ENCODE measurements around the gene SCFD2. TPM values are rescaled to one million over a fixed set of nuclear protein-coding genes. Genes with fewer than 3 reads are reported as not detected.

SCFD2 gene
- total RNA-seq, 1 donor from 2014 or later: 13.2 TPM

- Histone ChIP-seq H3K36me3 (no peaks in the 10 kb centered on the region), H3K4me1 (peaks cover 29% of the 10 kb centered on the region), H3K27ac (no peak overlapping the region), H3K27me3 (ENCODE audit: low read depth) (peaks cover 10% of the 10 kb centered on the region), H3K4me3 (no peak overlapping the region), H3K9me3 (no peaks in the 10 kb centered on the region)
- no peak for TF ChIP-seq CTCF (IDR thresholded peaks at IDR 0.05)
- DNase-seq (no peak), ATAC-seq (no peak)
- intact Hi-C loops (cut with DNase I): no loop called here
Measured at GRCh38 chr4:52867163-52867562, 498.7 kb downstream of the SCFD2 start.

- ATAC-seq: no peak
- Histone ChIP-seq H3K27me3 (ENCODE audit: low read depth) (peaks cover 10% of the 10 kb centered on the region), H3K9me3 (no peaks in the 10 kb centered on the region), H3K36me3 (no peaks in the 10 kb centered on the region), H3K4me1 (peaks cover 30% of the 10 kb centered on the region), H3K4me3 (no peak overlapping the region), H3K27ac (no peak overlapping the region)
- DNase-seq: no peak
- intact Hi-C loops (cut with DNase I): no loop called here
- no peak for TF ChIP-seq CTCF (IDR thresholded peaks at IDR 0.05)
Measured at GRCh38 chr4:52866734-52867133, 499.1 kb downstream of the SCFD2 start.

GRCh38 chr4:52865300-52865699 is 500.6 kb downstream of the SCFD2 start:
- no peak for DNase-seq
- no peak for ATAC-seq
- H3K27ac ChIP-seq: no peak overlapping the region
- no peak overlapping the region for H3K4me3 ChIP-seq
- TF ChIP-seq CTCF (IDR thresholded peaks at IDR 0.05): no peak
- no peaks in the 10 kb centered on the region for H3K36me3 ChIP-seq
- peaks cover 10% of the 10 kb centered on the region for H3K27me3 ChIP-seq (ENCODE audit: low read depth)
- intact Hi-C loops (cut with DNase I): no loop called here
- no peaks in the 10 kb centered on the region for H3K9me3 ChIP-seq
- peaks cover 33% of the 10 kb centered on the region for H3K4me1 ChIP-seq

- ATAC-seq: no peak
- H3K27ac ChIP-seq: no peak overlapping the region
- intact Hi-C loops (cut with DNase I): no loop called here
- no peak for TF ChIP-seq CTCF (IDR thresholded peaks at IDR 0.05)
- peaks cover 28% of the 10 kb centered on the region for H3K4me1 ChIP-seq
- H3K4me3 ChIP-seq: no peak overlapping the region
- H3K9me3 ChIP-seq: no peaks in the 10 kb centered on the region
- no peaks in the 10 kb centered on the region for H3K36me3 ChIP-seq
- peaks cover 10% of the 10 kb centered on the region for H3K27me3 ChIP-seq (ENCODE audit: low read depth)
- DNase-seq: no peak
Measured at GRCh38 chr4:52864793-52865192, 501.1 kb downstream of the SCFD2 start.

- ATAC-seq: no peak
- Histone ChIP-seq H3K4me3 (peak overlapping the region; percentile 69), H3K36me3 (no peaks in the 10 kb centered on the region), H3K4me1 (peaks cover 24% of the 10 kb centered on the region), H3K27me3 (ENCODE audit: low read depth) (peaks cover 10% of the 10 kb centered on the region), H3K27ac (no peak overlapping the region), H3K9me3 (no peaks in the 10 kb centered on the region)
- no peak for DNase-seq
- TF ChIP-seq CTCF (IDR thresholded peaks at IDR 0.05): no peak
- intact Hi-C loops (cut with DNase I): no loop called here
Measured at GRCh38 chr4:52863324-52863723, 502.5 kb downstream of the SCFD2 start.

- Histone ChIP-seq H3K9me3 (no peaks in the 10 kb centered on the region), H3K4me1 (peaks cover 24% of the 10 kb centered on the region), H3K27ac (peak overlapping the region; percentile 13), H3K27me3 (ENCODE audit: low read depth) (peaks cover 10% of the 10 kb centered on the region), H3K36me3 (no peaks in the 10 kb centered on the region), H3K4me3 (peak overlapping the region; percentile 69)
- intact Hi-C loops (cut with DNase I): no loop called here
- no peak for DNase-seq
- no peak for ATAC-seq
- no peak for TF ChIP-seq CTCF (IDR thresholded peaks at IDR 0.05)
Measured at GRCh38 chr4:52862639-52863161, 503.2 kb downstream of the SCFD2 start.

Measured in lower lobe of right lung (tissue), 2 donors.